Activated CD8-positive, alpha-beta memory T cell treated with anti-CD3 and anti-CD28 coated beads, Interleukin-2, amount 50 U/mL, for 1 hour (primary cell): ENCODE results near the gene SNRNP40.
"Not testable (repeated sequence)": the region's sequence is repeated elsewhere in the genome, so short reads cannot be mapped to it uniquely, and the experiment has no call there.

Experiments
- DNase-seq: peaks from one replicate; pipeline ENCODE4 v3.0.0-alpha.2; 2020; ENCODE audit errors: extremely low read depth

Gene SNRNP40

GRCh38 chr1:31282426-31282825, 14.2 kb downstream of the SNRNP40 start:
- not testable (repeated sequence) for DNase-seq

- DNase-seq = no peak
Measured at GRCh38 chr1:31273619-31274018, 23.0 kb downstream of the SNRNP40 start.

- DNase-seq = no peak
Measured at GRCh38 chr1:31272369-31272768, 24.2 kb downstream of the SNRNP40 start.

GRCh38 chr1:31266547-31266946, 30.0 kb downstream of the SNRNP40 start:
- no peak for DNase-seq

GRCh38 chr1:31264790-31265386, 31.7 kb downstream of the SNRNP40 start:
- DNase-seq = no peak

GRCh38 chr1:31263408-31263807, 33.2 kb downstream of the SNRNP40 start:
- DNase-seq = no peak

- not testable (repeated sequence) for DNase-seq
Measured at GRCh38 chr1:31262393-31262792, 34.2 kb downstream of the SNRNP40 start.

GRCh38 chr1:31261916-31262315, 34.7 kb downstream of the SNRNP40 start:
- no peak for DNase-seq

GRCh38 chr1:31259746-31260145, 36.8 kb downstream of the SNRNP40 start:
- no peak for DNase-seq

- DNase-seq = no peak
Measured at GRCh38 chr1:31258581-31258980, 38.0 kb downstream of the SNRNP40 start.

GRCh38 chr1:31257213-31257612, 39.4 kb downstream of the SNRNP40 start:
- no peak for DNase-seq

- DNase-seq = no peak
Measured at GRCh38 chr1:31249854-31250253, 46.7 kb downstream of the SNRNP40 start.

GRCh38 chr1:31248276-31248675, 48.3 kb downstream of the SNRNP40 start:
- DNase-seq = no peak

- DNase-seq = no peak
Measured at GRCh38 chr1:31244326-31244725, 52.3 kb downstream of the SNRNP40 start.

- no peak for DNase-seq
Measured at GRCh38 chr1:31243501-31244286, 52.9 kb downstream of the SNRNP40 start.

GRCh38 chr1:31241321-31241720, 55.3 kb downstream of the SNRNP40 start:
- no peak for DNase-seq

- DNase-seq = no peak
Measured at GRCh38 chr1:31239653-31240241, 56.8 kb downstream of the SNRNP40 start, which contains the start of gene NKAIN1. NKAIN1 (minus strand) TSS chr1:31239887; CDS start chr1:31239547, 340 bp downstream.

- DNase-seq = no peak
Measured at GRCh38 chr1:31238986-31239613, 57.5 kb downstream of the SNRNP40 start.

- no peak for DNase-seq
Measured at GRCh38 chr1:31238612-31238985, 58.0 kb downstream of the SNRNP40 start.

- DNase-seq = no peak
Measured at GRCh38 chr1:31234870-31235269, 61.7 kb downstream of the SNRNP40 start.

GRCh38 chr1:31234123-31234708, 62.4 kb downstream of the SNRNP40 start:
- no peak for DNase-seq

- DNase-seq = no peak
Measured at GRCh38 chr1:31232689-31233088, 63.9 kb downstream of the SNRNP40 start.
